ENCODE data around the gene NEK3.
"Not testable (repeated sequence)": the region's sequence is repeated elsewhere in the genome, so short reads cannot be mapped to it uniquely, and the experiment has no call there.

Gene NEK3

GRCh38 chr13:52118595-52118994, 40.8 kb downstream of the NEK3 start:
- DNase-seq (ENCODE audit: low read depth in 3 of 3), result no peak

- DNase-seq (ENCODE audit: low read depth in 3 of 3), result no peak
Measured at GRCh38 chr13:52118095-52118494, 41.3 kb downstream of the NEK3 start.

- no peak for DNase-seq (ENCODE audit: low read depth in 3 of 3)
Measured at GRCh38 chr13:52112591-52112990, 46.8 kb downstream of the NEK3 start.

GRCh38 chr13:52109116-52109670, 50.2 kb downstream of the NEK3 start:
- DNase-seq (ENCODE audit: low read depth in 3 of 3), result no peak

- DNase-seq (ENCODE audit: low read depth in 3 of 3), result no peak
Measured at GRCh38 chr13:52105841-52106240, 53.6 kb downstream of the NEK3 start.

- no peak for DNase-seq (ENCODE audit: low read depth in 3 of 3)
Measured at GRCh38 chr13:52104624-52105023, 54.8 kb downstream of the NEK3 start.

- DNase-seq (ENCODE audit: low read depth in 3 of 3), result no peak
Measured at GRCh38 chr13:52103386-52103785, 56.0 kb downstream of the NEK3 start.

- DNase-seq (ENCODE audit: low read depth in 3 of 3), result not testable (repeated sequence)
Measured at GRCh38 chr13:52102423-52102822, 57.0 kb downstream of the NEK3 start.

- no peak for DNase-seq (ENCODE audit: low read depth in 3 of 3)
Measured at GRCh38 chr13:52097197-52097596, 62.2 kb downstream of the NEK3 start.

GRCh38 chr13:52096748-52097147, 62.6 kb downstream of the NEK3 start:
- no peak for DNase-seq (ENCODE audit: low read depth in 3 of 3)

GRCh38 chr13:52096062-52096461, 63.3 kb downstream of the NEK3 start:
- no peak for DNase-seq (ENCODE audit: low read depth in 3 of 3)

GRCh38 chr13:52092087-52092486, 67.3 kb downstream of the NEK3 start:
- no peak for DNase-seq (ENCODE audit: low read depth in 3 of 3)

GRCh38 chr13:52091473-52091872, 67.9 kb downstream of the NEK3 start:
- no peak for DNase-seq (ENCODE audit: low read depth in 3 of 3)

GRCh38 chr13:52085421-52085820, 74.0 kb downstream of the NEK3 start:
- no peak for DNase-seq (ENCODE audit: low read depth in 3 of 3)

- not testable (repeated sequence) for DNase-seq (ENCODE audit: low read depth in 3 of 3)
Measured at GRCh38 chr13:52084981-52085380, 74.4 kb downstream of the NEK3 start.
